Suppressor macrophage treated with lipopolysaccharide for 4 hours (primary cell): ENCODE data around the gene MUSTN1.
A peak's percentile ranks its signal among the peaks of the same experiment; 100 is the strongest.

Experiments used
- DNase-seq: peaks from one replicate; pipeline ENCODE4 v3.0.0-alpha.2; 2020

Gene MUSTN1

GRCh38 chr3:52831500-52832301 is 3.1 kb downstream of the MUSTN1 start:
- DNase-seq: peak; percentile 52

GRCh38 chr3:52830535-52831258 is 4.1 kb downstream of the MUSTN1 start, which contains the start of gene ITIH4:
Gene ITIH4, minus strand, starts transcription at chr3:52830672. Its CDS starts 30 bp downstream, at chr3:52830642.
- no peak for DNase-seq

- DNase-seq: peak; percentile 16
Observed at GRCh38 chr3:52829906-52830463, 4.8 kb downstream of the MUSTN1 start.

GRCh38 chr3:52829482-52829881 is 5.3 kb downstream of the MUSTN1 start:
- no peak for DNase-seq

DNA sequence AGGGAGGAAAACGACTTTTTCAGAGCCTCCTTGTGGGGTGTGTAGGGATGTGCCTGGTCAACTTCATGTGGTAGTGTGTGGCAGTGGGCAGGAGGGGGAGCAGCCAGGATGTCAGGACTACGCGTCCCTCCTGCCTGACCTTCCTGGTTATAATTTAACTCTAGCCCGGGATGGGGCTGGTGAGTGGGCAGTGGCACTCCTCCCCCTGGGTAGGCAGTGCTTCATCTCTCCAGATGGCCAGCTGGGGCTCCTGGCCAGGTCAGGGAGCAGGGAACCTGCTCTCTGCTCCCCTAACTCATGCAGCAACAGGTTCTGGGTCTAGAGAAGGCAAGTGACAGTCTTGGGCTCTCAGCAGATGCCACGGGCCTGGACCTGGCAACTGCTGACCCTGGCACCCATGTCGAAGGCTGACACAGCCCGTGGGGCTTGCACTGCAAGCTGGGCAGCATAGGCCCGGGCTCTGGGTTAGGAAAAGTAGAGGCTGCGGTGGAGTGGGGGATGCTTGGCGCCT is 6.9 kb downstream of the MUSTN1 start:
- no peak for DNase-seq

- DNase-seq: no peak
Observed at GRCh38 chr3:52827441-52827840, 7.4 kb downstream of the MUSTN1 start.

DNA sequence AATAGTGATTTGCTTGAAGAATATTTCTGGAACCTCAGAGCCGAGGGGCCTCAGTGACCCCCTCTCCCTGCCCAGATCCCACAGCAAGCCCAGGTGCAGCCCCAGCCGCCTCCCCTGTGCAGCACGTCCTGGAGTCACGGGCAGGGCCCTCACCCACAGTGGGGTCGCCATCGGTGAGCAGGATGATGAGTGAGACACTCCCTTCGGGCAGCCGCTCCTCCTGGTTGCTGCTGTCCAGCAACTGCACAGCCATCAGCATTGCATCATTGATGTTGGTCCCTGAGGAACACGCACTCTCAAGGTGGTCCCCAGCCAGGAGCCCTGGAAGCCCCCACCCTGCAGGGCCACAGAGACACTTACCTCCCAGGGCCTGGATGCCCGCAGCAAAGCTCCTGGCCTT is 10.8 kb downstream of the MUSTN1 start:
- DNase-seq: no peak

GRCh38 chr3:52822363-52822762 is 12.5 kb downstream of the MUSTN1 start:
- no peak for DNase-seq

GRCh38 chr3:52820736-52821135 is 14.1 kb downstream of the MUSTN1 start:
- peak; percentile 10 for DNase-seq

- DNase-seq: no peak
Observed at GRCh38 chr3:52819936-52820335, 14.9 kb downstream of the MUSTN1 start.

DNA sequence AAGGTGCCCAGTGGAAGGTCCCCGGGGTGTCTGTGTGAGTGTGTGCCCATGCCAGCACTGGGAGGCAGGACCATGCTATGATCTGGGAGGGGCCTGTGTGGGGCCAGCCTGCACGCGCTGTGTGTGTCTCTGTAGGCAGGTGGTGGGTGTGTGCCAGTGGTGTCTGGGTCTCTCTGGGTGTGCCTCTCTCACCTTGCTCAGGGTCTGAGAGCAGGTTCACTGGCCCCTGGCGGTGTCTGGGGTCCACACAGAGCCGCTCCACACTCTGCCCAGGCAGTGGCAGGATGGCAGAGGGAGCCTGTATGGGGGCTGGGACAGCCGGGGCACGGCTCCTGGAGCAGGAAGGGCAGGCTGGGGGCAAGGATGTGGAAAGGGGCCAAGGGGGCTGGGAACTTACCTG is 17.0 kb downstream of the MUSTN1 start:
- no peak for DNase-seq

- no peak for DNase-seq
Observed at GRCh38 chr3:52817221-52817620, 17.6 kb downstream of the MUSTN1 start.

GRCh38 chr3:52816654-52817053 is 18.2 kb downstream of the MUSTN1 start:
- DNase-seq: no peak

DNA sequence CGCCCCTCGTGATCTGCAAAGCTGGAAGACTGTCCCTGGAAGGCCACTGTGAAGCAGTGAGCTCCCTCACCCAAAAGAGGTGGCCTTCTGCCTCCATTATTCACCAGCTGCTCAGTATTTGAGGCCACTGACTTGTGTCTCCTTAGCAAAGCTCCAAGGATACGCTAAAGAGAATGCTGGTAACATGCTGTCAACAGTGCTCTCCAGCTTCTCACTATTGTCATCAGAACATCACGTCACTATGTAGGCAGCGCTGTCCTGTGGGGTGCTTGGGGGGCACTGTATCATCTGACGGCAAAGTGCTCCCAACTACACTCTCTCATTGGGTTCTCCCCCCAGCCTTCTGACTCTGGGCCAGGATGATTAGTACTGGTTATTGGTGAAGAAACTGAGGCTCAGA is 18.6 kb downstream of the MUSTN1 start:
- DNase-seq: no peak

- DNase-seq: no peak
Observed at GRCh38 chr3:52813810-52814209, 21.0 kb downstream of the MUSTN1 start.

DNA sequence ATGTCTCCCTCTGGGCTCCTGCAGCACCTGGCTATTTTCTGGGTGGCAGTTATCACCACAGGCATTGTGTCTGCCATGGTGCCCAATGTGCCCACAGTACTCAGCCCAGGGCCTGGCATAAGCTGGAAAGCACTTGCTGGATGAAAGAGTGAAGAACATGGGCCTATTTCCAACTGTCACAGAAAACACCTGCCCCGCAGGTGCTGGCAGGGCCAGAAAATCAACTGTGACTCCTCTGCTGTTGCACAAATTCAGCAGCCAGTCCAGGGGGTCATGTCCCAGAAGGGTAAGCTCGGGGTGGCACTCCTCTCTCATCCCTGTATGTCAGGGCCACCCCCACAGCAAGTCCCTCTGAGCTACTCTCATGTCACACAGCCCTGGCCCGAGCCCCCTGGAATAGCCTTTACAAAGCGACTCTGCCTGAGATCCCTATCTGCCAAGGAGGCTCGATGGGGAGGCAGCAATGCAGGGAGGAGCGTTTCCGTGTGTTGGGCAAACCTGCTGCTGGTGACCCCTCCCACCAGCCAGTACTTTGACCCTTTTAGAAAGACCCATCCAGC is 23.3 kb downstream of the MUSTN1 start:
- no peak for DNase-seq

DNA sequence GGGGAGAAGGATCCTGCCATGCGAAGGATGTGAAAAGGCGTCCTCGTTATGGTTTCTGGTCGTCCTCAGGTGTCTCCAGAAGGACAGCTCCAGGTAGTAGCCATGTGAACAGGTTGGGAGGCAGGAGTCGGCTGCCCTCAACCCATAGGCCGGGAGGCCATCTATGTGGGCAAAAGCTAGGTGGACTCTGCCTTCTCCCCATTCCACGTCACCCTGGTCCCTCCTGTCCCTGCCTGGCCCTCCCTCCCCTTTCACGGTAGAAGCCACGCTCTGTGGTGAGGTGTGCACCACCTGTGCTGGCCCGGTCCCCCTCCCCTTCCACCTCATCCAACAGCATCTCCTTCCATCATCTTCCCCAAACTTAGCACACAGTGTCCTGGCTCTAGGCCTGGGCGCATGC is 23.9 kb downstream of the MUSTN1 start:
- DNase-seq: no peak

DNA sequence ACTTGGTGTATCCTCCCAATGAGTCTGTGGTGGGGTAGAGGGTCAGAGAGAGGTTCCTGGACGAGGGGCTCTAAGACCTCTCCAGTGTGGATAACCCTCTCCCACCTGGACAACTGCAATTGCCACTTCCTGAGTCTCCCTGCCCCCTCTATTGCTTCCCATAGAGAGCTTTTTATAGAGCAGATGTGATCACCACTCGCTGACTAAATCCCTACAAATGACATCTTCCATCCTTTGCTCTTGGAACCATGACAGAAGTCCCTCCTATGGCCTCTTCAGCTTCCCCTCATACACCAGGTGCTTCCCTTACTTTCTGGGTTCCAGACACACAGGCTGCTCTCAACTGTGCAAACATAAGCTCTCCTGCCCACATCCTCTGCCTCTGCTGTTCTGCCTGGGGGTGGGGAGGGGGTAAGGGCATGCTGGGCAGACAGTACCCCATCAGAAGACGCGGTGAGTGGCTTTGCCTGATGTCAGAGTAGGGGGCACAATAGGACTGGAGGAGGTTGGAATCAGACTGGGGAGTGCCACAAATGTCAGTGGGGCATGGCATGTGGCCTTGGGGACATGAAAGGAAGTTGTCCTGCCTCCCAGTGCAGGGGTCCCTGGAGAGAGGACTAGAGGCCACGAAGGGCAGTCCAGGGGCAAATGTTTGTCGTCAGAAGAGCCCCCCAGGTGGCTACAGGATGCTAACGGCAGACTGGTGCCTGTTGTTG is 25.0 kb downstream of the MUSTN1 start:
- DNase-seq: no peak

DNA sequence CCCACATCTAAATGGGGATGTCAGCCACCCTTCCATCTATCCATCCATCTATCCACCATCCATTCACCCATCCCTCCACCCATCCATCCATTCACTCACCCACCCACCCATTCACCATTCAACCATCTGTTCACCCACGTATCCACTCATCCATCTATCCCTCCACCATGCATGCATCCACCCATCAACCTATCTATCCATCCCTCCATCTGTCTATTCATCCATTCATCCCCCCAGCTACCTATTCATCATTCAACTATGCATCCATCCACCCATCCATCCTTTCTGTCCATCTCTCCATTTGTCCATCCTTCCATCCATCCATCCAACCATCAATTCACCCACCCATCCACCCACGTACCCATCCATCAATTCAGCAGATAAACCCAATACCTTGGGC is 25.7 kb downstream of the MUSTN1 start:
- DNase-seq: no peak

- no peak for DNase-seq
Observed at GRCh38 chr3:52805270-52806039, 29.4 kb downstream of the MUSTN1 start.

- DNase-seq: no peak
Observed at GRCh38 chr3:52801839-52802238, 33.0 kb downstream of the MUSTN1 start.

GRCh38 chr3:52800079-52800478 is 34.7 kb downstream of the MUSTN1 start:
- no peak for DNase-seq
